ENCODE measurements around the gene TAF6L. TPM values are rescaled to one million over a fixed set of nuclear protein-coding genes. Genes with fewer than 3 reads are reported as not detected.

Gene TAF6L
- polyA plus RNA-seq, 3 donors: 5.1 to 35.5 (median 5.3) TPM

DNA sequence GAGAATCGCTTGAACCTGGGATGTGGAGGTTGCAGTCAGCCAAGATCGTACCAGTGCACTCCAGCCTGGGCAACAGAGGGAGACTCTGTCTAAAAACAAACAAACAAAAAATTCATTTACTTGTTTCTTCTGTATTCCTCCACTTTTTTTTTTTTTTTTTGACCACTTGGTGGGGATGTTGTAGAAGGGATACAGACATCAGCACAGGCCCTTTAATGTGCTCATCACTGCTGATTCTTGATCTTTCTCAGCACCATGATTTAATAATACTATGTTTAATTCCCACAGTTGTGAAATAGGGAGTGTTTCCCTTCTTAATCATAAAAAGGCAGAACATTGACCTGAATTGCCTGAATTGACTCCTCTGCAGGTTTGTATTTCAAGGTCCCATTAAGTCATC is 38.4 kb upstream of the TAF6L start:
- H3K79me2 ChIP-seq (ENCODE audit: insufficient read depth, low read length): peaks cover 63% of the 10 kb centered on the region
- H3K36me3 Mint-ChIP-seq: peaks cover 31 to 59% of the 10 kb centered on the region in 2 donors
- DNase-seq: peak in 1 of 3 donors; percentile 13

DNA sequence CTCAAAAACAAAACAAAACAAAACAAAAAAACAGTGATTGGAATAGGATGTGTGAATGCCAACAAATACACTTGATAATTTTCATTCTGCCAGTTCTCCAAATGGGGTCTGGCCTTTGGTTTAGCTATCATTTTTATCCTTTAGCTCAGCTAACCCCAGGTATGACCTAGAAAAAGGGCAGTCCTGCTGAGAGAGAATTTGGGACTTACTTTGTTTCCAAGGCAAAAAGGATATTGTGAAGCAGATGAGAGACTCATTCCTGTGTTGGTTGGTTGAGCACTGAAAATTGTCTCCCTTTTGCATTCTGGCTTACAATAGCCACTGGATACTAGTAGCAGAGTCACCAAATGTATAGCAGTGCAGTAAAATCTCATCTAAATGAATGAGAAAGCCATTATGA is 34.0 kb upstream of the TAF6L start:
- H3K9me3 ChIP-seq (replicated peaks in 1 of 2; ENCODE audit: control insufficient read depth in 1 of 2, insufficient read depth in 1 of 2, low read length in 2 of 2): no peaks in the 10 kb centered on the region
- H4K20me1 ChIP-seq (ENCODE audit: insufficient read depth, low read length): peaks cover 7% of the 10 kb centered on the region
- H3K36me3 ChIP-seq (replicated peaks in 1 of 2; ENCODE audit: control insufficient read depth in 1 of 2, insufficient read depth in 2 of 2, low read length in 2 of 2): peaks cover 63 to 90% of the 10 kb centered on the region in 2 donors
- no peak overlapping the region for H2AFZ ChIP-seq (ENCODE audit: insufficient read depth, low read depth, low read length, poor library complexity, severe bottlenecking)
- H3K27ac ChIP-seq (ENCODE audit: low read depth in 1 of 2, low read length in 2 of 2): no peak overlapping the region
- no peak overlapping the region for H3K4me2 ChIP-seq (replicated peaks; ENCODE audit: extremely low read depth, low read length, poor library complexity, severe bottlenecking)
- no peak overlapping the region for H3K4me3 ChIP-seq (replicated peaks in 1 of 3; ENCODE audit: low read depth in 2 of 3, low read length in 3 of 3)
- Mint-ChIP-seq H3K9me3 (no peaks in the 10 kb centered on the region), H3K4me1 (no peaks in the 10 kb centered on the region), H3K4me3 (no peak overlapping the region), H3K27ac (no peak overlapping the region), H3K36me3 (peaks cover 49 to 88% of the 10 kb centered on the region in 2 donors), H3K27me3 (ENCODE audit: low read depth in 3 of 3) (no peaks in the 10 kb centered on the region)
- no peaks in the 10 kb centered on the region for H3K27me3 ChIP-seq (ENCODE audit: control insufficient read depth in 2 of 2, insufficient read depth in 2 of 2, low read length in 2 of 2)
- intact Hi-C loops (cut with micrococcal nuclease): no loop called here
- no peaks in the 10 kb centered on the region for H3K4me1 ChIP-seq (ENCODE audit: control insufficient read depth in 1 of 2, insufficient read depth in 2 of 2, low read length in 2 of 2)
- no peak overlapping the region for H3K9ac ChIP-seq (ENCODE audit: insufficient read depth, low read length, poor library complexity, severe bottlenecking)
- peaks cover 26% of the 10 kb centered on the region for H3K79me2 ChIP-seq (ENCODE audit: insufficient read depth, low read length)
- DNase-seq: no peak
- TF ChIP-seq, protein P1, sequence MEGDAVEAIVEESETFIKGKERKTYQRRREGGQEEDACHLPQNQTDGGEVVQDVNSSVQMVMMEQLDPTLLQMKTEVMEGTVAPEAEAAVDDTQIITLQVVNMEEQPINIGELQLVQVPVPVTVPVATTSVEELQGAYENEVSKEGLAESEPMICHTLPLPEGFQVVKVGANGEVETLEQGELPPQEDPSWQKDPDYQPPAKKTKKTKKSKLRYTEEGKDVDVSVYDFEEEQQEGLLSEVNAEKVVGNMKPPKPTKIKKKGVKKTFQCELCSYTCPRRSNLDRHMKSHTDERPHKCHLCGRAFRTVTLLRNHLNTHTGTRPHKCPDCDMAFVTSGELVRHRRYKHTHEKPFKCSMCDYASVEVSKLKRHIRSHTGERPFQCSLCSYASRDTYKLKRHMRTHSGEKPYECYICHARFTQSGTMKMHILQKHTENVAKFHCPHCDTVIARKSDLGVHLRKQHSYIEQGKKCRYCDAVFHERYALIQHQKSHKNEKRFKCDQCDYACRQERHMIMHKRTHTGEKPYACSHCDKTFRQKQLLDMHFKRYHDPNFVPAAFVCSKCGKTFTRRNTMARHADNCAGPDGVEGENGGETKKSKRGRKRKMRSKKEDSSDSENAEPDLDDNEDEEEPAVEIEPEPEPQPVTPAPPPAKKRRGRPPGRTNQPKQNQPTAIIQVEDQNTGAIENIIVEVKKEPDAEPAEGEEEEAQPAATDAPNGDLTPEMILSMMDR (IDR thresholded peaks at IDR 0.05): no peak

More for the DNA sequence above, 38.4 kb upstream of the TAF6L start:
- H3K9ac ChIP-seq (ENCODE audit: insufficient read depth, low read length, poor library complexity, severe bottlenecking): no peak overlapping the region
- no peak overlapping the region for H3K27ac Mint-ChIP-seq
- H3K4me3 Mint-ChIP-seq: no peak overlapping the region
- no peak overlapping the region for H3K27ac ChIP-seq (ENCODE audit: low read depth in 1 of 2, low read length in 2 of 2)
- TF ChIP-seq, protein P1 (IDR thresholded peaks at IDR 0.05): peak; percentile 14
- no peak overlapping the region for H3K4me3 ChIP-seq (replicated peaks in 1 of 3; ENCODE audit: low read depth in 2 of 3, low read length in 3 of 3)
- peaks cover 15 to 16% of the 10 kb centered on the region in 2 donors for H3K4me1 ChIP-seq (ENCODE audit: control insufficient read depth in 1 of 2, insufficient read depth in 2 of 2, low read length in 2 of 2)
- H3K4me1 Mint-ChIP-seq: peaks cover 21% of the 10 kb centered on the region
- intact Hi-C loops (cut with micrococcal nuclease): no loop called here
- H3K9me3 Mint-ChIP-seq: peaks cover 0 to 3% (median 0%) of the 10 kb centered on the region in 7 donors
- no peak overlapping the region for H2AFZ ChIP-seq (ENCODE audit: insufficient read depth, low read depth, low read length, poor library complexity, severe bottlenecking)
- no CpG with 5 or more reads among the region's 2 CpGs for WGBS (ENCODE audit: insufficient coverage)
- H3K9me3 ChIP-seq (replicated peaks in 1 of 2; ENCODE audit: control insufficient read depth in 1 of 2, insufficient read depth in 1 of 2, low read length in 2 of 2): no peaks in the 10 kb centered on the region
- peaks cover 14% of the 10 kb centered on the region for H4K20me1 ChIP-seq (ENCODE audit: insufficient read depth, low read length)
- no peak overlapping the region for H3K4me2 ChIP-seq (replicated peaks; ENCODE audit: extremely low read depth, low read length, poor library complexity, severe bottlenecking)
- no peaks in the 10 kb centered on the region for H3K27me3 ChIP-seq (ENCODE audit: control insufficient read depth in 2 of 2, insufficient read depth in 2 of 2, low read length in 2 of 2)
- no peaks in the 10 kb centered on the region for H3K27me3 Mint-ChIP-seq (ENCODE audit: low read depth in 3 of 3)
- H3K36me3 ChIP-seq (replicated peaks in 1 of 2; ENCODE audit: control insufficient read depth in 1 of 2, insufficient read depth in 2 of 2, low read length in 2 of 2): peaks cover 40 to 54% of the 10 kb centered on the region in 2 donors

All from CD14-positive monocyte (primary cell).